ENCODE data around the gene MSLN.

Gene MSLN

DNA sequence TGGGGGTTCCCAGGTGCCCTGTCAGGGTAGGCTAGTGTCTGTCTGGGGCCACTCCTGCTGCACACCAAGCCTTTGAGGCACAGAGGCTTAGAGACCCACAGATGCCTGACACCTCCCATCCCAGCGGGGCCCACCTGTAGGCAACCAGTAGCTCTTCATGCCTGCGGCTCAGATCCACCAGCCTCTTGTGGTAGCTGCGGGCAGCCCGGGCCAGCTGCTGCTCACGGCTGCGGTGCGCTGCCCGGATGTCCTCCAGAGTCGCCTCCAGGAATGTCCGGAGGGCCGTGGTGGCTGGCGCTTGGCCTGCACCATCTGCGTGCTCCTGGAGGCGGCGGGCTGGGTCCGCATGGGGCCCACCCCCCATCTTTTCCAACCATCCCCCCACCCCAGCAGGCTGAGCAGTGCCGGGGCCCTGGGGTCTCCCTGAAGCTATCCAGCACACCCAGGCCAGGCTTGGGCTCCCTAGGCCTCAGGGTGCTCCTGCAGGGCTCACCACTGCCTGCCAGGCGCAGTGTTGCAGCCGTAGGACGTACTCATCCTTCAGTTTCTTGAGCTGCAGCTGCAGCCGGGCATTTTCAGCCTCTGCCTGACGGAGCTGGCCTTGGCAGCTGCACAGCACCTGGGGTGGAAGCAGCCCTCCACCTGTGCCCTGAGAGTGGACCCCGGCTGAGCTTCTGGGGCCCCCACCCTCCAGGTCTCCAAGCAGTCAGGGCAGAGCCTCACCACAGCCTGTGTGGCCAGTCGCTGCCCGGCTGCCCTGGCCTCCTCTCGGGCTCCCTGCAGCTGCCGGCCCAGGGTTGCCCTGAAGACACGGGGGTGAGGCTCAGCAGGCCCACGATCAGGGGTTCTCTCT is 36.1 kb upstream of the MSLN start:
- no peak overlapping the region for H3K4me3 ChIP-seq
- DNase-seq (ENCODE audit: low spot score): no peak
- TF ChIP-seq, protein P1, sequence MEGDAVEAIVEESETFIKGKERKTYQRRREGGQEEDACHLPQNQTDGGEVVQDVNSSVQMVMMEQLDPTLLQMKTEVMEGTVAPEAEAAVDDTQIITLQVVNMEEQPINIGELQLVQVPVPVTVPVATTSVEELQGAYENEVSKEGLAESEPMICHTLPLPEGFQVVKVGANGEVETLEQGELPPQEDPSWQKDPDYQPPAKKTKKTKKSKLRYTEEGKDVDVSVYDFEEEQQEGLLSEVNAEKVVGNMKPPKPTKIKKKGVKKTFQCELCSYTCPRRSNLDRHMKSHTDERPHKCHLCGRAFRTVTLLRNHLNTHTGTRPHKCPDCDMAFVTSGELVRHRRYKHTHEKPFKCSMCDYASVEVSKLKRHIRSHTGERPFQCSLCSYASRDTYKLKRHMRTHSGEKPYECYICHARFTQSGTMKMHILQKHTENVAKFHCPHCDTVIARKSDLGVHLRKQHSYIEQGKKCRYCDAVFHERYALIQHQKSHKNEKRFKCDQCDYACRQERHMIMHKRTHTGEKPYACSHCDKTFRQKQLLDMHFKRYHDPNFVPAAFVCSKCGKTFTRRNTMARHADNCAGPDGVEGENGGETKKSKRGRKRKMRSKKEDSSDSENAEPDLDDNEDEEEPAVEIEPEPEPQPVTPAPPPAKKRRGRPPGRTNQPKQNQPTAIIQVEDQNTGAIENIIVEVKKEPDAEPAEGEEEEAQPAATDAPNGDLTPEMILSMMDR (IDR thresholded peaks at IDR 0.05): no peak
- H3K27ac ChIP-seq: no peak overlapping the region

DNA sequence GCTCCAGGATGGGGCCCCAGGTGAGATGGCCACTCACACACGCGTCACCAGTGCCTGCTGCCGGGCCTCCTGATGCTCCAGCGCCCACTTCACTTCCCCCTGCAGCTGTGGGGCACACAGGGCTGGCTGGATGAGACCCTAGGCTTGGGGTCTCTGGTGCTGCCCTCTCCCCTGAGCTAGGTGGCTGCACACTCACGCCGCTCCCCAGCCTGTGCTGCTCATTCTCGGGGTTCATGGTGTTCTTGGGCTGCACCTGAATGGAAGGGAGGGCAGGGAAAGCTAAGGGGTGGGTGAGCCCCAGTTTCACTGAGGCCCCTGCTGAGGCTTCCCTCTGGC is 35.5 kb upstream of the MSLN start:
- no peak overlapping the region for H3K4me3 ChIP-seq
- H3K27ac ChIP-seq: no peak overlapping the region
- no peak for DNase-seq (ENCODE audit: low spot score)
- TF ChIP-seq, protein P1 (IDR thresholded peaks at IDR 0.05): no peak

DNA sequence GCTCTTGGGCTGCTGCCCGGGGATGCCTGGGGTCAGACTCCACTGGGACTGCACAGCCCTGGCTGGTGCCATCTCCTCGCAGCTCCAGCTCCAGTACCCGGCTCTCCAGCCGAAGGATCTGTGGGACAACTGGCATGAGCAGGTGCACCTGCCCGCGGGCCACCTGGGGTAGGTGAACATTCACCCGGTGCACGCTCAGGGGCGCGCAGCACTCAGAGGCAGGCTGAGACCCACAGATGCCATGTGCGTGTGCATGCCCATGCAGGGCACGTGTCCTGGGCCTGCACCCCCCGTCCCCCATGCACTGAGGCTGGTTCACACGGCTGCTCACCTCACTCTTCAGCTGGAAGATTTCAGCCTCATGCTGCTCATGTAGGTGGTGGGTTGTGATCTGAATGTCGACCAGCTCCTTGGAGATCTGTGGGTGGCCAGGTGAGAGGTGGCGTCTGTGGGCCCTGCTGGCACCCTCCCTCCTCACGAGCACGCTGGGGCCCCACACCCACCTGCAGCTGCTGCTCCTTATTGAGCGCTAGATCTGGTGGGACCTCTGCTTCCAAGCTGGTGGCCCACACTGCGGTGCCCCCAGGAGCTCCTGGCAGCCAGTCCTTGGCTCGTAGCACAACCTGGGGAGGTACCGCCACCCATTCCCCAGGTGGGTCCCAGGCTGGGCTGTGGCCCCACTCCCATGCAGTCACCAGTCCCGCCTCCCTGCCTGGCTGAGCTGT is 34.9 kb upstream of the MSLN start:
- TF ChIP-seq, protein P1 (IDR thresholded peaks at IDR 0.05): no peak
- Histone ChIP-seq H3K4me3 (no peak overlapping the region), H3K27ac (no peak overlapping the region)
- no peak for DNase-seq (ENCODE audit: low spot score)

DNA sequence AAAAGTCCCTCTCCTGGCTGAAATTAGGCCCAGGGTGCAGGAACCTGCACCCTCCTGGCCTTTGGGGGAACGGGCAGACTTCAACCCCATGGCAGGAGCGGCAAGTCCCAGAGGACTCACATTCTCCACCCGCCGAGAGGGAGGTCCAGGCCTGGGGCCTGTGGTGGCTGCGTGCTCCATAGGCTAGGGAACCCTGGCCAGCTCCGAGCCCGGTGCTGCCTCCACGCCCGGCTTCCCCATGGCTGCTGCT is 34.4 kb upstream of the MSLN start:
- Histone ChIP-seq H3K4me3 (peak overlapping the region; percentile 72), H3K27ac (no peak overlapping the region)
- DNase-seq (ENCODE audit: low spot score): no peak
- TF ChIP-seq, protein P1 (IDR thresholded peaks at IDR 0.05): no peak

DNA sequence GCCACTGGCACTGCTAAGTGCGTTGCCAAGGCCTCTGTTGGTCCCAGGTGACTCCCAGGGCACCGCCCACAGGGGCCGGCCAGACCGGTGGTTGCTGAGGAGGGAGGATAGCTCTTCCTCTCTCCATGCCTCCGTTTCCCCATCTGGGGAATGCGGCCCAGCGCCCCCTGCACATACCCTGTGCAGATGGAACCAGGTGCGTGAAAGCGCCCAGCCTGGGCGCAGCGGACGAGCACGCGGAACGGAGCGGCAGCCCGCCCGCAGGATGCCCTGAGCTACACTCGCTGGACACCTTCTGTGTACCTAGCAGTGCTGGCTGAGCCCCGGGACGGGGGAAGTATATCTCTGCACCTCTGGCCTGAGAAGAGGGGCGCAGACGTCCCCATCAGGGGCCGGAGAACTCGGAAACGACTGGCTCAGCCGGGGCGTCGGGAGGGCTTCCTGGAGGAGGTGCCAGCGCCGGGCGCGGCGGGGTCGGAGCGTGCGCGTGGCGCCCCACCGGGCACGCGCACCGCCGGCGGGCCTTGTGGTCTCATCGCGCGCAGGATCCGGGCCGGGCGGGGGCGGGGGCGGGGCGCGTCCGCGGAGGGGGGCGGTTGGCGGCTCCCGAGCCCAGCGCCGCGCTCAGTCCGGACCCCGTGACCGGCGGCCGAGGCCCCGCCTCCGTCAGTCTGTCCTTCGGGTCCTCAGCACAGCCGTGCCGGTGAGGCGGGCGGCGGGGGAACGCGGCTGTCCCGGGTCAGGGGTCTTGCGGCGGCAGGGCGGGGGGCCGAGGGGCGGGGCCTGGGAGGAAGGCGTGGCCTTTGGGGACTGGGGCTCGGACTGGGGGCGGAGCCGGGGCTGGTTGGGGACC is 33.9 kb upstream of the MSLN start, which contains the start of the genes CCDC78 and HAGHL:
TSS of gene CCDC78 (minus strand) at position 6 of the 853 bp plus-strand sequence. CDS start 76 bp downstream, outside the sequence.
TSS of gene HAGHL (plus strand) at position 669 of the 853 bp plus-strand sequence. CDS start 404 bp downstream, outside the sequence.
- peak within 1 kb of the TSS in 1 of 2 donors; percentile 44 for H3K27ac ChIP-seq
- H3K4me3 ChIP-seq: peak within 1 kb of the TSS; percentile 72
- TF ChIP-seq, protein P1 (IDR thresholded peaks at IDR 0.05): no peak
- DNase-seq (ENCODE audit: low spot score): no peak

DNA sequence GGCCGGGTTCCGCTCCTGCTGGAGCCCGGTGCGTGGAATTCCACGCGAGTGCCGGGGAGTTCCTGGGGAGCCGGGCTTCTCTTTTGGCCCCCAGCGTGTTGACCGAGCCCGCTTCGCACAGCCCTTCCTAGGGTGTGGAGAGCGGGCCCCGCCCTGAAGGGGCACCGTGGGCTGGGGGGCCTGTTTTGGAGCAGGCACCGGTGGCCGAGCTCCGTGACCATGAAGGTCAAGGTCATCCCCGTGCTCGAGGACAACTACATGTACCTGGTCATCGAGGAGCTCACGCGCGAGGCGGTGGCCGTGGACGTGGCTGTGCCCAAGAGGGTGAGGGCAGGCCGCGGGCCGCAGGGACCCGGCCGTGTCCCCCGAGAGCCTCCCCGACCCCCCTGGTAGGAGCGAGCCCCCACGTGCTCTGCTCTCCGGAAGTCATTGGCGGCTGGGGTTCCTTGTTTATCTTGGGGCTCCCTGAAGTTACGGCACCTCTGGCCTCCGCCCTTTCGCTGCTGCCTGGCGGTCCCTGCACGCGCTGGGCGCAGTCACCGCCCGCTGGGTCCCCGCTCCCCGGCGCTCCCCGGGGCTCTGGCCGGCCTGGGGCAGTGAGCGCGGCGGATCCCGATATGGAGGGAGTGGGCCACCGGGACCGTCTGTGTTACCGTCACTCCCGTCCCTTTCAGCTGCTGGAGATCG is 33.1 kb upstream of the MSLN start:
- peak overlapping the region in 1 of 2 donors; percentile 44 for H3K27ac ChIP-seq
- TF ChIP-seq, protein P1 (IDR thresholded peaks at IDR 0.05): no peak
- DNase-seq (ENCODE audit: low spot score): no peak

More for the DNA sequence above, 33.1 kb upstream of the MSLN start:
- H3K4me3 ChIP-seq: peak overlapping the region; percentile 72

Measured in coronary artery (tissue), 2 donors.